HG03558 (cell line): ENCODE data around the gene MGMT.

ENCODE experiments used
- ATAC-seq: cut with Tn5 transposase; IDR thresholded peaks from one replicate; pipeline ENCODE4 v1.9.1; 2021; ENCODE audit warnings: moderate number of reproducible peaks; ENCODE audit not compliant: unreplicated experiment; ENCODE audit errors: extremely low read depth

MGMT gene

DNA sequence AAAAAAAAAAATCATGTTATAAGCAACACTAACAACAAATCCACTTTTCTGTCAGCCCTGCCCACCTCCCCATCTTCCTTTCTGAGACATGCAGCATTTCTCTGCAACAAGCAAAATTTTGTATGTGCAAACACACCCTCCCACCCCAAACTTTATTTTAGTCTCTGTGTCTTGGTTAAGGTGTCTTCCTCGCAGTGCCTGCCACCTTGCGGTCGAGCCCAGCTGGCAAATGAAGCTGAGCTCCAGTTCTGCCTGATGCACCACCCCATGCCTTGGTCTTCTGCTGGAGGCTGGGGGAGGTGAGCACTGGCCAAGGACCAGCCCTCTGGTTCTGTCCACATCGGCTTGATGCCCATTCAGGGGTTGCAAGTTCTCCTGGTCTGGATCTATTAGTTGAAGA is 206.3 kb downstream of the MGMT start:
- ATAC-seq, result no peak

DNA sequence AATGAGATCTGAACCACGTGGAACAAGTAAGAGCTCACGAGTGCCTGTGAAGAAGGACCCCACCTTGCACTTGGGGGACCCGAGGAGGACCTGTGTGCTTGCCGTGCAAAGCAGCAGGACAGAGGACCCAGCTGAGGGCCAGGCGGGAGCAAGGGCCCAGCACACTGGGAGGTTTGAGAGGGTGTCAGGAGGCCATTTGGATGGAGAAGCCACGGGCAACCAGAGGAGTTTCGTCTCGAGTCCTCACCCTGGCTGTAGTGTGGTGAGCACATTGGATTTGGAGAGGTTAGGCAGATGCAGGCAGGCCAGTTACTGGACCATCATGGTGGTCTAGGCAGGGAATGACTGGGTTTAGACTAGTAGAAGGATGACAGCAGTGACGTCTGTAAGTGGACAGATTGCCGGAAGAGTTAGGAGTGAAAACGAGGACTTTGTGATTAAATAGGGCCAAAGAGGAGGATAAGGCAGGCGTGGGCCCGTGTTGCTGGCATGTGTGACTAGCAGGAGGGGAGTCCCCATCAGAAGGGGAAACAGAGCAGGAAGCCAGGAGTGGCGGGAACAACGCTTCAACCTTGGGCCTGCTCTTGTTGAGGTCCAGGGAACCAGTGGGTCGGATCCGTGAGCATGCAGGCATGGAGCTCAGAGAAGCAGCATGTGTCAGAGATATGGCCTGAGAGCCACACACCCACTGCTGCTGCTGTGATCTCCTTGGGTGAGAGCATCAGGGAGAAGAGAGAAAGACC is 208.2 kb downstream of the MGMT start:
- ATAC-seq, result no peak

DNA sequence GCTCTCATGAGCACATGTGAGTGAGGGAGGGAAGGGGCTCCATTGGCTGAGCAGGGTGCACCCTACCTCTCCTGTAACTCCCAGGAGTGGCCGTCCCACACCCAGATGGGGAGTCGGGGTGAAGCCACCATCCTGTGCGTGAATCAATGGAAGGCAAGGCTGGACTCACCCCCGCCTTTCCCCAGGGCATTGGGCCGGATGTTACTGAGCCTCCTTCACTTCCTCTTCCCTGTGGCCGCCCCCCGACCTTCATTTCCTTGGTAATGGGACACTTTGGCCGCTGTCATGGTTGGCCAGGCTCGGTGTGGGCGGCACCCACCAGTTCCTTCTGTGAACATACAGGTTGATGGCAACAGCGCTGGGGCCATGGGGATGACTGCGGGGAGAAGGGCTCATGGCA is 209.0 kb downstream of the MGMT start:
- no peak for ATAC-seq

DNA sequence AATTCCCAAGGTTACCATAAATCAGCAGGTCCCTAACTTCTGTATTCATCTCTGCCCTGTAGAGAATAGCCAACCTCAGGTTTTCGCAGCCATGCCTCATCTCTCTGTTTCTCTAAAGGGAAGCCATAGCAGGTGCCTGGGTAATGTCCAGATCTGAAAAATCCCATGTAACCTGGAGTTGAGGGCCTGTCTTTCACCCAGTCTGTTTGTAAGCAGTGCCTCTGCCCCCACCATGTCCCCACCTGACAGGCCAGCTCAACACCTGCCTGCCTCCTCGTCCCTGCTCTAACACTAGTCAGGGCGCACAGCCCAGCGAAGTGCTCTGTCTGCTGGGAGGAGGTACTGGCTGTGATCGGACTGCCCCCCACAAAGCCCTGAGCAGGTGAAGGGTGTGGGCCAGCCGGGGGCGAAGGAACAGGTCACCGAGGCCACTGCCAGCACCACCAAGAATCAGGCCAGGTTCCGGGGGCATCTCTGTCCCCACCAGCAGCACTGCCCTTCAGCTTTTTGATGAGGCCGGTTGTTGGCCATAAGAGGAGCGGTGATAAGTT is 210.4 kb downstream of the MGMT start:
- no peak for ATAC-seq

DNA sequence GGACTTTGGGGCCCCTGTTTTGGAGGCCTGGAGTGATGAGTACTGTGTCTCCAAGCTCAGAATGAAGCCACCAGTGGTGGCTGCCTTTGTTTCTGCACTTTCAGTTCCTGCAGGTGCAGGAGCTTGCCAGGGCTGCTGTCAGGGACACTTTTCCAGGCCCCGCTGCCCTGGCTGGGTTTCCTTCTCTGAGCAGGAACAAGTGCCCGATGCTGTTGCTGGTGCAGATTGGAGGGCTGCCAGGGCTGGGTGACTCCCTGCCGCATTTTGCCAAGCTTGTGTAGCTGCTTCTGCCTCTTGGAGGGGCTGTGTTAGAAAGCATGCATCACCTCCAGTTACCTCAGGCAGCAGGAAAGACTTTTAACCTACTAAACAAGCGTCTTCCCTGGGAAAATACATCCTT is 211.1 kb downstream of the MGMT start:
- no peak for ATAC-seq

DNA sequence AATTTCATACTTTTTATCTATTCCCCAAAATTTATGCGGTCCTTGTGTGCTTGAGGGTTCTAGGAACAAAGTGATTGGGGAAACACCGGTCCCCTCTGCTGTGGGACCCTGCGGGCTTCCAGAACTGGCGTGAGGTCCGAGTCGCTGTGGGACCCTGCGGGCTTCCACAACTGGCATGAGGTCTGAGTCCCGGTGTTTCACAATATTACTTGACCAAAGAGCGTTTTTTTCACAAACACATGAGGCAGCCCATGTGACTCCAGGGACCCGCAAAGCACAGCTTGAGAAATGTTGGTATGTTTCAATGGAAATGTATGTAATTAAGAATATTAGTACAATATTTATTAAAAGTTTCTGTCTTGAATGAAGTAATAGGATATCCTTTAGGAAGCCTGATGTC is 212.2 kb downstream of the MGMT start:
- no peak for ATAC-seq

DNA sequence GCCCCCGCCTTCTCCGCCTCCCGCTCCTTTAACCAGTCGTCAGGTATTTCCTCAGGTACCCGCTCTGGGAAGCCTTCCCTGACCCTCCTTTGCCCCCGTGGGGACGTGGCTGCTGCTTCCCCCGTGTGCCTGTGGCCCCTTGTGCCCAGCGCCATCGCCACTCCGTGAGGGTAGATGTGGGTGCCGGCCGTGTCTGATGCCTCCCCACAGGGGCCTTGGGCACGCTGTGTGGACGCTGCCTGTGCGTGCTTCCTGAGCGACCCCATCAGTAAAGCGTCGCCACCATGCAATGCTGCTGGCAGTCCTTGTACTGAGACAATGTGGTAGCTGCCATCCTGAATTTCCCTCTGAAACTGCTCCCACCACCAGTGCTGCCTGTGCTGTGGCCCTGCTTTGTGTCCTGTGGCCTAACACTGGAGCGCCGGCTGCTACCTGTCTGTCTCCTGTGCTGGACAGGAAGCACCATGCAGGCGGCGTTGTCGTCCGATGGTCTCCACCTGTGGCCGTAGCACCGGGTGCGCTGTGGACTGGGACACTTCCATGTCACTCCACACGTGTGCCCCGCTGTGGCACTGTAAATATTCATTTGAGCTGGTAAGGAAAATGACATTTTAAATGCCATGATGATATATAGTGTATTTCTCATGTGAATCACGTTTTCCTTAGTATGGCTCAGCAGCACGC is 213.8 kb downstream of the MGMT start:
- no peak for ATAC-seq

DNA sequence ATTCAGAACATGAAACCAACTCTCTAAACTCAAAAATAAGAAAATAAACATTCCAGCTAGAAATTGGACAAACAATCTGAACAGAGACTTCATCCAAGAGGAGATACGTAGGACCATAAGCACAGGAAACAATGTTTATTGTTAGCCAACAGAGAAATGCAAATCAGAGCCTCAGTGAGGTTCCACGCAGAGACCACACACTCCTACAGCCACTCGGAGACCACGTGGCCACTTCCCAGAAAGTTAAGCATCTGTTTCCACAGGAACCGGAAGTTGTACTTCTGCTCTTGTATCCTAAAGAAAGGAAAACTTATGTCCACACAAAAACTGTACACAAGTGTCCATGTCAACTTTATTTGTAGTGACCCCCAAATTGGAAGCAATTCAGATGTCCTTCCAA is 214.8 kb downstream of the MGMT start:
- ATAC-seq, result no peak

DNA sequence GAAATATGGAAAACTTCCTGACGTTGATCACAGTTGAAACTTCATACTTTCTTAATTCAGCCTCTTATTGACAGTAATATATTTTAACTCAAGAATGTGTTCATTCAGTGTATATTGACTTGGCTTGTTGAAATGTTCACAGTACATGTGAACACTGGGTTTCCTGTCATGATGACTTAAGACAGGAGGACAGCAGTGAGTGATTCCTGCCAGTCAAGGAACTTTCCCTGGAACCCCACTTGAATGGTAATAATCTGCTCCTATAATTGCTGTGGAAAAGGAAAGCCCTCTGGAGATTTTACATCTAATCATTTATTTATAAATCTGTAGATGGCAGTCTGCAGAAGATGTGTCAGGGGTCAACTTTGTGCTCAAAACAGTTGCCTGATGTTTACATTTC is 216.5 kb downstream of the MGMT start:
- no peak for ATAC-seq

DNA sequence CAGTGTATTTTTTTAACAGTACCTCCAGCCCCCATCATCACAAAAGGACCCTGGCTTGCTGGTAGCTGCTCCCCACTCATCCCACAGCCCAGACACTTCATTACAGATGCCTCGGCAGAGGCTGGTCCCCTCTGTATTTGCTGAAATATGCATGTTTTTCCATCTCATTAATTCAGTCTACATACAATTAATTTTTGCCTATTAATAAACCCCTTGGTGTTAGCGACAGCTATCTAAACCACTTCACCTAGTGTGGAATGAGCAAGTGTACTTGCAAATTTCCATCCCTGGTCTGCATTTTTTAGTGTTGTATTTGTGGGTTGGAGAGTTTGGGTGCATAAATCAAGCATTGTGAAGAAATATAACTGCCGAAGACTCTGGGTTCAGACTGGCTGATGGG is 216.9 kb downstream of the MGMT start:
- no peak for ATAC-seq

DNA sequence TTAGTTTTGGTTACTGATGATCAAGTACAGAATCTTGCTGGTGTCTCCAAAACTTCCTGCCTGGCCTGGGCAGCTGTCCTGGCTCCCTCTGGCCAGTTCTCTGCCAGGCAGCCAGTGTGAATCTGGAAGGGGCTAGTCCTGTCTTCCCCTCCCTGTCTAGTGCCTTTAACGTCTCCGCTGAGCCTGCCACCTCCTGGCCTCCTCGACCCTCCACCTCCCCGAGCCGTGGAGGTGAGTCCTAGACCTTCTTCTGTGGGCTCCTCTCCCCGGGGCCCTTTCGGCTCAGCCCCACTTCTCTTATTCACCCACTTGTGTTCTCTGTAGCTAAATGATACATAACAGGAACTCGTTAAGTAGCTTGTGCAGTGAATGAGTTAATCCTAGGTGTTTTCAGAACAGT is 218.2 kb downstream of the MGMT start:
- no peak for ATAC-seq

DNA sequence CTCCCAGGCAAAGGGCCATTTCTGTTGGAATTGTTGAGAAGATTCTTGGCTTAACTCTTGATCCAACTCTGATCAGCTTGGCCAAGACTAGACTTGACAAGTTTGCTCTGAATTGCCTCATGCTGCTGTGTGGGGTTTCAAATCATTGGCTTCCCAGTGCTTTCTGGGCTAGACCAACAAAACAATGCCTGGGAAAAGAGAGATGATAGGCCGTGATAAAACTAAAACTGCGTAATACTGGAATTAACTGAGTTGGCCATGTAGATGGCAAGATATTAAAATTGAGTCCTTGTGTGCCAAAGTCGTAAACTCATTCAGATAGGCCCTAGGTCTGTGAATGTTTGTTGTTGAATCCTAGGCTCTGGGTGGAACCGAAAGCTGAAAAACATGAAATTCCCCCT is 222.6 kb downstream of the MGMT start:
- ATAC-seq, result no peak

DNA sequence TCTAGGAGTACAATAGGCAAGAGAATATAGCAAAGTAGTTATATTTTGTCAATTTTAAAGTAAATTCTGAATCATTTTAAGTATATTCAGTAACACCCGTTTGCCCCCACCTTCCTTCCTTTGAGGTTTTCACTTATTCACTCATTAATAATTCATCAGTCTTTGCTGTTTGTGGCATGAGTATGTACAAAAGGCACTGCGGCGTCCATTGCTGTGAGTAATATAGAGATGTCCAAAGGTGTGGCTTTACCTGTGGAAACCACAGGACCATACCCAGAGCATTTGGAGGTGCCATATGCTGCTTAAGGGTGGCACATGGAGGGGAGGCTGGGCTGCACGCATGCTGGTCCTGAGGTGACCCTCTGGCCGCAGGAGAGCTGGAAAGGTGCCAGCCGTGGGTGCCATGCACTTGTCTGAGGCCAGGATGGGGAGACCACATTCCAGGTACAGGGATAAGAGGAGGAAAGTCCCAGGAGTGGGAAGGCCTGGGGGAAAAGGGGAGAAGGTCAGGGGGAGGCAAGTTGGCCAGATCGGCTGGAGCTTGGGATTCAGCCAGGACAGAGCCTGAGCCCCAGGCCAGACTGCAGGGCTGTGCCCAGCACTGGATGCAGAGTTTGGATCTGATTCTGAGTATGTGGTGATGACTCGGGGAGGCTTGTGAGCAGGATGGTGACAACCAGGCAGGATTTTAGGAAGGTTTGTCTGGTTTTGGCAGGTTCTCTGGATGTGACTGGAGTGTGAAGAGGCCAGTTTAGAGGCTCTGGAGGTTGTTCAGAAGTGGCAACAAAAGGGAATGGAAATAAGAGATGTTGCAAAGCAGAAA is 223.4 kb downstream of the MGMT start:
- no peak for ATAC-seq

DNA sequence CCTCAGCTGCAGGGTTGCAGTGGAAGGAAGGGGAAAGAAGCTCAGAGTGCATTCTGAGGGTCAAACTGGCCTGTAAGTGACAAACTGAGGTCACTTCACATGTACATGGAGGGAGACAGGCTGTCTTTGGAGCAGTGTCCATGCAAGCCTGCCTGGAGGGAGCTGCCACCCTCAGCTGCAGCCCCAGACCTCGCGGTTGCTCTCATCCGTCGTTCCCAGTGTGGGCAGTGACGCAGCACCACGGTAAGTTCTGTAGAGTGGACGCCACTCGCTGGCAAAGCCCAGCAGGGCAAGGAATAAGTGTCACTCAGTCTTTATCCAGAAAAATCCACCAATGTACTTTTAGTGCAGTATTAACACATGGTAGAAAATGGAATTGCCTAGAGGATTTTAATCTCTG is 225.7 kb downstream of the MGMT start:
- ATAC-seq, result no peak

DNA sequence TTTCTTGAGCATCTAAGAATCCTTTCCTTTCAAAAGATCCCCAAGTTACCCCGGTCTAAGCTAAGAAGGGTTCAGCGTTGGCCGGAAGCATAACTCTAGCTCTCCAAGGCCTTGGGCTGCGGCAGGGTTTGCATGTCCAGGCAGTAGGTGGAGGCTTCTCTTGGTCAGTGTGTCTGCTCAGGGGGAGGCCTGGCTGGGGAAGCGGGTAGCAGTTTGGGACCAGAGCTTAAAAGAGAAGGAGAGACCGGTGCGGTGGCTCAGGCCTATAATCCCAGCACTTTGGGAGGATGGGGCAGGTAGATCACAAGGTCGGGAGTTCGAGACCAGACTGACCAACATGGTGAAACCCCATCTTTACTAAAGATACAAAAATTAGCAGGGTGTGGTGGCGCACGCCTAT is 226.3 kb downstream of the MGMT start:
- no peak for ATAC-seq

DNA sequence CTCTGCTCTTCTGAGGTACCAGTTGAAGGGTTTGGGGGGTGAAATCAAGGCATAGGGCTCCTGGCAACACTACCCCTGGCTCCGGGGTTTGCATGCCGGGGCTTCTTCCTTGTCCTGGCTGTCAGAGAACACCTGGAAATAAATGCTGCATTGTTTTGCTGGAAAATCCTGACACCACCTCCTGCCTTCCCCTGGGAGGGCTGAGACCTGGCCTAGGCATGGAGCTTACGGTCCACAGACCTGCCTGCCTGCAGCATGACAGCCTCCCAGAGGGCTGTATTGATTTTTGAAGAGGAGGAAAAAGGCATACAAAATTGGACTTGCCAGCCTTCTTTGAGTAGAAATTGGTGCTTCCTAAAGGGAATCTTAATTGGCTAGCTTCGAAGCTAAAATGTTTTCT is 227.1 kb downstream of the MGMT start:
- no peak for ATAC-seq

DNA sequence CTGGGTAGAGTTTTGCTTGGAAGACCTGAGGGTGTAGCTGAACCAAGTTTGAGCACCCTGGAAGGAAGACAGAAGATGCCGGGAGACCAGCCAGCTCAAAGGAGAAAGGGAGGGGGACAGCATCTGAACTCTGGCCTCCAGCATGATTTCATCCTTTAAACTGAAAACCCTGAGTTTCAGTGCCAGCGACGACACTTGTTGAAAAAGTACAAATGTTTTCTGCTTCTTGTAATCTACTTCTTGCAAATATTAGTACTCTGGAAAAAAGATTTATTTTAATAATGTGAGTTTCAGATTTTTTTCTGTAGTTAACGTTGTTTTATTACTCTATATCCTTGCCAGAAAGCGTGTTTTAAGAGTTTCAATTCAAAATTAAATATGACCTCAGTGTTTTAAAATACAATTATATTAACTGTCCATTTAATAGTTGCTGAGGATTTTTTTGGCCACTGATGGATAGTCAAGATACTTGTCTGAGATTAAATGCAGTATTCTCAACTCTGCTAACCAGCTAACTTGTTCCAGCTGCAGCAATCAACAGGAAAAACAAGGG is 227.7 kb downstream of the MGMT start:
- no peak for ATAC-seq

DNA sequence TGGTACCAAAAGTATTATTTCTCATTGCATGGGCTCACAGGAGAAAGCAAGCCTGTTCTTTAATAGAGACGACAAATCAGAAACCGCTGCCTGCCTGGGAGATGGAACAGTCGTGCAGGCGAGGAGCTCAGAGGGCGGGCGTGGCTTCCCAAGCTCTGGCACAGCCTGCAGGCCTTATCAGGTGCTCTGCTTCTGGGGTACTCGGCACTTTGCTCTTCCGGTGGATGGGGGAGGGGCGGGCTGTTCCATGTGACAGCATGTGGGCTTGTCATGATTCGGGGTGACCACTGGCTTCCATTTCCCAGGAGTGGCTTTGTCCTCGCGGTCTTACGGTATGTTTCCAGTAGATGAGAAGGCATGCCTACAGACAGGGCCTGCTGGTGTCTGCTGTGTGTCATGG is 228.6 kb downstream of the MGMT start:
- ATAC-seq, result no peak

DNA sequence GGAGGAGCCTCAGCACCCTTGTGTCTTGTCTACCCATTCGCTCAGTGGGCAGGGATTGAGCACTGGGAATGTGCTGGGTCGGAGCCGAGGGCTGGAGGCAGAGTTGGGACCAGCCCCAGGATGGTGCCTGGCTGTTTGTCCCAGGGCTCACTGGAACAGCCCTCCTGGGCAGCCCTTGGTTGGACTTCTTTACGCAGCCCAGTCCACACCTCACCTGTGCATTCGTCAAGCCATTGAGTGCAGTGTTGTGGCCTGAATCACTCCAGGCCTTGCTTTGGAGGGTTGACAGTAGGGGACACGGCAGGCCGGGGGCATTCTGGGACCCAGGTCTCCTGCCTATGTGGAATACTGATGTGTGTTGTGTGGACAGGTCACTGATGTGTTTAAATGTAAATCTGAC is 229.6 kb downstream of the MGMT start:
- no peak for ATAC-seq

DNA sequence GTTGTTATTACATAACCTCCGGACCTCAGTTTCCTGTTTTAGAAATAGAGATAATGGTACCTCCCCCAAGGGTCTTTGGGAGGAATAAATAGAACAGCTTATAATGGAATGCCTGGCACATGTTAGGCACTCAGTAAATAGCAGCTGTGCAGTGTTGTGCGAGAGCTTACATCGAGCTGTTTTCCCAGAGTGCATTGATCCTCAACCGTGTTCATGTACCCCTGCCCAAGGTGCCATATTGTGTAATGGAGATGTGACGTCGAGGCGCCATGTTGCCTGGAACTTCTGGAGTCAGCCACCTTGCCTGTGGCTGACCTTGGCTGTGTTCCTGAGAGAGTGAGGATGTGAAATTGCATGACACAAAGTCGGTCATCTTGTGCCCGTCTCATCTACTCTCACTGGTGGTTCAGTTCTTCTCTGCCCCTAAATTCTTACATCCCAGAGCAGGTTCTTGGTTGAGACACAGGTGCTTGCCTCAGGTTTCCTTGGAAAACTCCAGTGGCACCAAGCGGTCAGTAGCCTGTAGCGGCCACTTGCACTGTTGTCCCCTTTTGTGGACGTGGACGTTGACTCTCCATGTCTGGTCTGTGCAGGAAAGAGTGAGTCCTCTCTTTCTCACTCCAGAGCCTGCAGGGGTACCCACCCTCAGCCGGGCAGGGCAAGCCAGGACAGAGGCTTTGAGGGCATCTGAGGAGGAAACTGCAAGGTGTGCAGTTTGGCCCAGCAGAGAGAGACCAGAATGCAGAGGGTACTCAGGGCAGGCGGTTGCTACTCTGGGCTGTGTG is 230.6 kb downstream of the MGMT start:
- ATAC-seq, result no peak
